ENCODE results near the gene ZDHHC20. TPM values are rescaled to one million over a fixed set of nuclear protein-coding genes. Genes with fewer than 3 reads are reported as not detected.

The ZDHHC20 gene
- polyA plus RNA-seq, 2 of the 4 experiments (the other 2 are of a cell fraction) = 26.9 to 57.0 TPM

DNA sequence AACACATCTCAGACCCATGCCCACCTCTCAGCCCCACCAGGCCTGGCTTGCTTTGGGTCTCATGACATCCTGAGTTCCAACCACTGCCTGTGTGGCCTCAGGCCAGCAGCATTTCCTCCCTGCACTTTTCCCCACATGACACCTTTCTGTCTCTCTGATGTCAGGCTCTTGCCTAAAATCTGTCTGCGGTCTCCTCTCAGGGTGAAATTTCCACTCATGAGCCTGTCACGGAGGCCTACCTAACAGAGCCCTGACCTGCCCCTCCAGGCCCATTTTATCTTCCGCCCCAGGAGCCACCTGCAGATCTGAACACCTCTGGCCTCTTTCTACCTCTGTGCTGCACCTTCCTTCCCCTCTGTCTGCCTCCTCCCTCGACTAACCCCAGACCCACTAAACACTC, 93.5 kb downstream of the ZDHHC20 start:
- WGBS (ENCODE audit: missing lambda C conversion rate) = 86% methylated on average over 4 of the region's 4 CpGs
- no peak for FAIRE-seq
- H3K4me1 ChIP-seq = no peaks in the 10 kb centered on the region
- no peak overlapping the region for H3K27ac ChIP-seq
- H3K4me2 ChIP-seq = no peak overlapping the region
- no peak for DNase-seq (ENCODE audit: low read depth in 1 of 2, low spot score in 1 of 2)
- no peak overlapping the region for H3K4me3 ChIP-seq
- CTCF ChIA-PET = no interaction called here
- H3K9me3 ChIP-seq = no peaks in the 10 kb centered on the region
- no peak for TF ChIP-seq EP300 (IDR thresholded peaks at IDR 0.05)
- TF ChIP-seq RNF2 (IDR thresholded peaks at IDR 0.05; ENCODE audit: borderline replicate concordance, low read depth) = no peak
- no peak for TF ChIP-seq HDAC2 (IDR thresholded peaks at IDR 0.05)
- TF ChIP-seq RAD21 (conservative IDR thresholded peaks at IDR 0.05 in 1 of 2, IDR thresholded peaks at IDR 0.05 in 1 of 2) = no peak
- no peak for TF ChIP-seq GATA3 (IDR thresholded peaks at IDR 0.05; ENCODE audit: borderline replicate concordance)
- no peak for TF ChIP-seq HOXA7 (CRISPR knock-in tag; IDR thresholded peaks at IDR 0.05)
- no peak for TF ChIP-seq MAFK (IDR thresholded peaks at IDR 0.05; ENCODE audit: partially characterized antibody)
- no peak for TF ChIP-seq ZFP36 (IDR thresholded peaks at IDR 0.05; ENCODE audit: borderline replicate concordance, partially characterized antibody)
- no peak for TF ChIP-seq JUNB (IDR thresholded peaks at IDR 0.05)
- TF ChIP-seq, protein P1, sequence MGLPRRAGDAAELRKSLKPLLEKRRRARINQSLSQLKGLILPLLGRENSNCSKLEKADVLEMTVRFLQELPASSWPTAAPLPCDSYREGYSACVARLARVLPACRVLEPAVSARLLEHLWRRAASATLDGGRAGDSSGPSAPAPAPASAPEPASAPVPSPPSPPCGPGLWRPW (IDR thresholded peaks at IDR 0.05) = no peak
- TF ChIP-seq NFE2L2 (conservative IDR thresholded peaks at IDR 0.05; ENCODE audit: low read length) = no peak
- no peak for TF ChIP-seq BHLHE40 (IDR thresholded peaks at IDR 0.05; ENCODE audit: low read depth, low read length)
- TF ChIP-seq, protein P2, sequence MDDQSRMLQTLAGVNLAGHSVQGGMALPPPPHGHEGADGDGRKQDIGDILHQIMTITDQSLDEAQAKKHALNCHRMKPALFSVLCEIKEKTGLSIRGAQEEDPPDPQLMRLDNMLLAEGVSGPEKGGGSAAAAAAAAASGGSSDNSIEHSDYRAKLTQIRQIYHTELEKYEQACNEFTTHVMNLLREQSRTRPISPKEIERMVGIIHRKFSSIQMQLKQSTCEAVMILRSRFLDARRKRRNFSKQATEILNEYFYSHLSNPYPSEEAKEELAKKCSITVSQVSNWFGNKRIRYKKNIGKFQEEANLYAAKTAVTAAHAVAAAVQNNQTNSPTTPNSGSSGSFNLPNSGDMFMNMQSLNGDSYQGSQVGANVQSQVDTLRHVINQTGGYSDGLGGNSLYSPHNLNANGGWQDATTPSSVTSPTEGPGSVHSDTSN (IDR thresholded peaks at IDR 0.05) = no peak
- TF ChIP-seq ZNF302 (CRISPR knock-in tag; IDR thresholded peaks at IDR 0.05) = no peak
- no peak for TF ChIP-seq MAZ (IDR thresholded peaks at IDR 0.05; ENCODE audit: borderline replicate concordance, low read depth, low read length)
- ATAC-seq = no peak
- POLR2A ChIA-PET = no interaction called here

DNA sequence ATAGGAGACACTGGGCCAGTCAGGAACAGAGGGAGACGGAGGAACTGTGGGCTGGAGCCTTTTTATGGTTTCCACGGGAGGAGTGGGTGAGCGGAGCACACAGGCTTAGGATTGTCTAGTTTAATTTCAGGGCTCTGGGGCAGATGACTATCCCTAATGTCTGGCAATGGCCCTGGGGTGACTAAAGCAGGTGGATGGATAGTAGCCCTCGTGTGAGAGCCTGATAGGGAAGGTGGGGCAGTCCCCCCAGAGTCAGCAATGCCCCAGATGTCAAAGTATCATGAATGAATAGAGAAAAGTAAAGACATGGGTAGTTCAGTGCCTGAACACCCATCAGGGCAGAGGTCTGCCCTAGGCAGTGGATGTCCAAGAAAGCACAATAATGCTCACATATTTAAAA, 94.2 kb downstream of the ZDHHC20 start:
- FAIRE-seq = no peak
- TF ChIP-seq, protein P3, sequence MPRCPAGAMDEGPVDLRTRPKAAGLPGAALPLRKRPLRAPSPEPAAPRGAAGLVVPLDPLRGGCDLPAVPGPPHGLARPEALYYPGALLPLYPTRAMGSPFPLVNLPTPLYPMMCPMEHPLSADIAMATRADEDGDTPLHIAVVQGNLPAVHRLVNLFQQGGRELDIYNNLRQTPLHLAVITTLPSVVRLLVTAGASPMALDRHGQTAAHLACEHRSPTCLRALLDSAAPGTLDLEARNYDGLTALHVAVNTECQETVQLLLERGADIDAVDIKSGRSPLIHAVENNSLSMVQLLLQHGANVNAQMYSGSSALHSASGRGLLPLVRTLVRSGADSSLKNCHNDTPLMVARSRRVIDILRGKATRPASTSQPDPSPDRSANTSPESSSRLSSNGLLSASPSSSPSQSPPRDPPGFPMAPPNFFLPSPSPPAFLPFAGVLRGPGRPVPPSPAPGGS (IDR thresholded peaks at IDR 0.05) = no peak
- TF ChIP-seq, protein P1 (IDR thresholded peaks at IDR 0.05) = no peak
- TF ChIP-seq E2F6 (IDR thresholded peaks at IDR 0.05; ENCODE audit: borderline replicate concordance, low read depth) = no peak
- H3K4me3 ChIP-seq = no peak overlapping the region
- 43% methylated on average over 4 of the region's 4 CpGs for WGBS (ENCODE audit: missing lambda C conversion rate)
- H3K4me1 ChIP-seq = no peaks in the 10 kb centered on the region
- POLR2A ChIA-PET = no interaction called here
- no peaks in the 10 kb centered on the region for H3K9me3 ChIP-seq
- no peak for ATAC-seq
- CTCF ChIA-PET = no interaction called here
- H3K4me2 ChIP-seq = no peak overlapping the region
- no peak overlapping the region for H3K27ac ChIP-seq
- DNase-seq (ENCODE audit: low read depth in 1 of 2, low spot score in 1 of 2) = no peak

DNA sequence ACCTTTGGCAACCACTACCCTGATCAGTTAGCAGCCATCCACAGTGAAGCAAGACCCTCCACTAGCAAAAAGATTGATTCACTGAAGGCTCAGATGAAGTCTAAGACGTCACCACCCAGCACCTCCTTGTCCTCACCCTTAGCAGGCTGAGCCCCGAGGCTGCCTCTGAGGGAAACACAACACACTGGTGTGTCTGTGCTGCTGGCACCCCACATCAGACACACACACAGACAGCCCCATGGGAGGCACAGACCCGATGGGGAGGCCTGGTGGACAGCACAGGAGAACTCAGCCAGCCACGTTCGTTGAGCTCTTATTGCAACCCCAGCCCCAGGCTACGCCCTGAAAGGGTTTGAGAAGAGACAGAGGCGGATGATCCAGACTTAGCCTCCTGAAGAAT, 94.7 kb downstream of the ZDHHC20 start:
- H3K9me3 ChIP-seq = no peaks in the 10 kb centered on the region
- no peak overlapping the region for H3K4me3 ChIP-seq
- no peak for TF ChIP-seq HOXA7 (CRISPR knock-in tag; IDR thresholded peaks at IDR 0.05)
- TF ChIP-seq RCOR1 (IDR thresholded peaks at IDR 0.05; ENCODE audit: low read depth, low read length) = no peak
- TF ChIP-seq, protein P2 (IDR thresholded peaks at IDR 0.05) = no peak
- TF ChIP-seq RNF2 (IDR thresholded peaks at IDR 0.05; ENCODE audit: borderline replicate concordance, low read depth) = no peak
- FAIRE-seq = no peak
- no peak overlapping the region for H3K4me2 ChIP-seq
- ChIA-PET CTCF (interaction anchor here (1.4 kb wide), 1 partner anchor 21 kb away, joined by 3 read pairs; no protein-coding TSS in a partner anchor), POLR2A (no interaction called here)
- no peak for DNase-seq (ENCODE audit: low read depth in 1 of 2, low spot score in 1 of 2)
- H3K4me1 ChIP-seq = no peaks in the 10 kb centered on the region
- ATAC-seq = no peak
- 46% methylated on average over 2 of the region's 7 CpGs for WGBS (ENCODE audit: missing lambda C conversion rate)
- no peak overlapping the region for H3K27ac ChIP-seq

Data from A549 (cell line).